GM19438 (cell line): ENCODE results near the gene RAMACL.

Experiments used
- ATAC-seq: cut with Tn5 transposase; IDR thresholded peaks from one replicate; pipeline ENCODE4 v1.9.1; 2021; ENCODE audit warnings: low read depth; ENCODE audit not compliant: unreplicated experiment

The RAMACL gene

DNA sequence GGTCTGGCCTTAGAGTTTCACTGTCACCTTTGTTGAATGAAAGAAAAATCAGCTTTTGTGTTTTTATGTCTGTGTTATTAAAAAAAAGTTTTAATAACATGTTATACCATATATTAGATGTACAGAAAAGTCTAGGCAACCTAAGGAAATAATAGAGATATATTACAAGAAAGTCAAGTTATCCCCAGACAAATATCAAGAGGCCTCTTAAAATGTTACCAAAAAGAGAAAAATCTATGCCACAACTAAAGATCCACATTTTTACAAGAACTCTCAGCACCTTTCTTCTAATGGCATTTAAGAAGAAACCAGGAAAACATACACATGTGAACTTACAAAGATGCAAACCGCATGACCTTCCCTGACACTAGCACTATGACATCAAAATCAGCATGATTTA is 26.8 kb downstream of the RAMACL start:
- no peak for ATAC-seq

- ATAC-seq, result no peak
Measured at GRCh38 chr6:166559211-166559610, 27.3 kb downstream of the RAMACL start.

- no peak for ATAC-seq
Measured at GRCh38 chr6:166558156-166559005, 28.1 kb downstream of the RAMACL start.

GRCh38 chr6:166556863-166557322 is 29.6 kb downstream of the RAMACL start:
- no peak for ATAC-seq

- no peak for ATAC-seq
Measured at GRCh38 chr6:166556336-166556735, 30.1 kb downstream of the RAMACL start.

GRCh38 chr6:166555086-166555485 is 31.4 kb downstream of the RAMACL start:
- no peak for ATAC-seq

DNA sequence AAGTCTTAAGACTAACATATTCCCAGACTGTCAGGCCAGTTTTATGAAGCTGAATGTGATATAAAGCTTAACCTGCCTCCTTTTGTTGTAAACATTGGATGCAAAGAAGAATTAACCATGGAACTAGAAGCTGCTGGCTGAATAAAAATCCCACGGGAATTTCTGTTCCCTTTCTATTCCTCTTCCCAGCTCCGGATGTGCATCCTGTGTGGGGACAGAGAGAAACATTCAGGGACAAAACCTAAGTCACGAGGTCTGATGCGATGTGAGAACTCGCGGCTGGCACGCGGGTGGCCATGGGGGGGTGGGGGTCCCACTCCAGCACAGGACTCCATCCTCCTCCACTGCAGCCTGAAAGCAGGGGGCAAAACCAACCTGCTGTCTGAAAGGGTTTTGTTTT is 32.2 kb downstream of the RAMACL start:
- no peak for ATAC-seq

- ATAC-seq, result no peak
Measured at GRCh38 chr6:166553563-166554271, 32.8 kb downstream of the RAMACL start.

GRCh38 chr6:166552600-166552999 is 33.9 kb downstream of the RAMACL start:
- ATAC-seq, result no peak

GRCh38 chr6:166551754-166552495 is 34.6 kb downstream of the RAMACL start:
- no peak for ATAC-seq

- ATAC-seq, result no peak
Measured at GRCh38 chr6:166546653-166547052, 39.8 kb downstream of the RAMACL start.

GRCh38 chr6:166545156-166546034 is 41.1 kb downstream of the RAMACL start:
- ATAC-seq, result no peak

GRCh38 chr6:166544296-166544605 is 42.2 kb downstream of the RAMACL start:
- no peak for ATAC-seq

GRCh38 chr6:166543603-166544295 is 42.7 kb downstream of the RAMACL start:
- no peak for ATAC-seq

DNA sequence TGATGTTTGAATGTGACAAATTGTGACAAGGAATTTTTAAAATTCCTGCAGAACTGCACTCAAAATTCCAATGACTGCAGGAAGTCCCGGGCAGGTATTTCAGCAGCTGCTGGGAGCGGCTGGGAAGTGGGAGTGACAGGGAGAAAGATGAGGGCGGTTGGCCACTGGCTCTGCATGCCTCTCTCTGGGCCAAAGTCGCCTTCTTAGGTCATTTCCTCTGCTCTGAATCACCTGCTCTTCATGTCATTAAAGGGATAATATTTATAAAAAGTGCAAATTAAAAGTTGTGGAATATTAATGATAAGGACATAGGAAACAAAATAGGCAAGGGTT is 43.9 kb downstream of the RAMACL start:
- ATAC-seq, result no peak

GRCh38 chr6:166541876-166542579 is 44.5 kb downstream of the RAMACL start:
- ATAC-seq, result no peak

DNA sequence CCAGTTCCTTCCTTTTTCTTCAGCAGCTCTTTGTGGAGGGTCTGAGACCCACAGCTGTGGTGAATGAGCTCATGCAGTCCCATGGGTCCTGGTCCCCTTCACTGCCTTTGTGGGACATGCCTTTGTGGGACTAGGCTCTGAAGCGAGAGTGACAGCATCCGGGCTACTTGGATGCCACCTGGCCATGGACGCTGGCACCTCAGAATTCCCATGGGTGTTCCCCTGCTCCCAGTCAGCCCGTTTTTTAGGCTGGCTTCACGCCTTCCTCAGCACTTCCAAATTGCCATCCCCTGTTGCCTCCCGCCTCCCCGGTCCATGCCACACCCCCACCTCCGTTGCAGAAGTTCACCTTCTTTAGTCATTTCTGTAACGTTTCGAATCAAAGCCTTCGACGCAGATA is 45.1 kb downstream of the RAMACL start:
- ATAC-seq, result peak; percentile 45

DNA sequence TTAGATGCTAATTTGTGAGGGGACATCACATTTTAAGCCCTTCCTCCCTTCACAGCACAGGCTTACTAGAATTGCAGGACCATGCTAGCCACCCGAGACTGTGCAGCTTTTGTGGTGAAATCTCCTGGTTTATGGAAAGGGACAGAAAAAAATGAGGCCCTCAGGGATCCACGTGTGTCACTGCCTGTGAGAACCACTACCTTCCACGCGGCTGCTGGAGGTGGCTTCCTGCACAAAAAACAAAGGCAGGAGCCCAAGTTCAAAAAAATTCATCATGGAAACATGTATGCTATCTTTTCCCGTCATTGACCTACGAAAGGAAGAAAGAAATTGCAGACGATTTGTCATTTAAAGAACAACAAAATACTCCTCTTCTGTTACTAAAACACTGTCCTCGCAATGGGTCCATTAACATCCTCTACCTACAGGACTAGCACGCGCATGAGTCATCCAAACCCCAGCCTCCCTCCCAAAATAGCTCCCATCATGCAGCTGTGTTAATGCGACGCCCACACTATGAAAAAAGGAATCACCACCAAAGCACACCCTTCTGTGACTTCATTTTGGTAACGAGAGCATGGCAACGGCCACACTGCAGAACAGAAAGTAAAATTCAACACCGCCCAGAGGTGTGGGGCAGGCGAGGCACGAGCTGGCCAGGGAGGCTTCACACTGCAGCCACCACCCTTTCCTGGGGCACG is 45.7 kb downstream of the RAMACL start:
- peak; percentile 95 for ATAC-seq

DNA sequence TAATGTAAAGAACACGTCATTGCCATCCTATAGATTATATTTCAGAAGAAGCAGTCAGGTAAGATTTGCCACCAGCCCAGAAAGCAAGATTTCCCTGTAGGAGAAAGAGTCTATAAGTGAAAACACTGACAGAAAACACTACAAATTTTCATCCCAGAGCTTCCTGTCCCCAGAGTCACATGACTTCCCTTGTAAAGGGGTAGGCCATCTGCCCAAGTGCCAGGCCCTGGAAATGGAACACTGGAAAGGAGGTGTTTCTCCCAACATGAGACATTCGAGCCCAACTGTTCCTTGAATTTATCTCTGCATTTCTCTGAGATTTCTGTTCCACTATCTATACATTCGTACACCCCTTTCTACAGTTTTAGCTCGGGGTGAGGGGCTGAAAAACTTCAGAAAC is 46.9 kb downstream of the RAMACL start:
- ATAC-seq, result no peak
